ENCODE results near the gene ATRNL1. TPM values are rescaled to one million over a fixed set of nuclear protein-coding genes. Genes with fewer than 3 reads are reported as not detected.

Gene ATRNL1
- total RNA-seq, 1 experiment from 2014 or later, result not detected

DNA sequence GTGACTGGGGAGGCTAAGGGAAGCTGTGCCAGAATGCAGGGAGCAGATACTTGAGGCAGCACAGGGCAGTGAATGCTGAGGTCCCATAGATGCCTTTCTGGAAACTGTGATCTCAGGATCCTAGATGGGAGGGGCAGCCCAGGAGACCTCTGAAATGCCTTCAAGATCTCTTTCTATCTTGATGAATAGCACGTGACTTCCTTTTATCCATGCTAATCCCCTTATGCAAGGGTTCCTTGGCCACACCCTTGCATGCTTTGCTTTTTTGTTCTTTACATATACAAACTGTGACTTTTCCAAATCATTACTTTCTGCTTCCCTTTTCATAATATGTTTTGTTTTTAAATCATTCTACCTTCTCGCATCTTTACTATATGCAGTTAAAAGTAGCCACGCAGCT lies 14.7 kb downstream of the ATRNL1 start:
- H4K20me1 ChIP-seq (ENCODE audit: low read length), result no peaks in the 10 kb centered on the region
- no peaks in the 10 kb centered on the region for H3K9me3 ChIP-seq (ENCODE audit: low read length)
- no peaks in the 10 kb centered on the region for H3K36me3 ChIP-seq (ENCODE audit: low read depth, low read length)
- CTCF ChIA-PET, result no interaction called here
- H3K27ac ChIP-seq (ENCODE audit: low read length), result no peak overlapping the region
- H3K79me2 ChIP-seq (ENCODE audit: low read length), result no peaks in the 10 kb centered on the region
- no peak overlapping the region for H3K4me3 ChIP-seq (ENCODE audit: low read length)
- DNase-seq (no peak), ATAC-seq (no peak)
- H3K4me2 ChIP-seq (ENCODE audit: low read length), result no peak overlapping the region
- H3F3A ChIP-seq (ENCODE audit: low read length, unreplicated experiment), result no peaks in the 10 kb centered on the region
- H3K9me2 ChIP-seq (replicated peaks; ENCODE audit: low read length), result no peaks in the 10 kb centered on the region
- H3K9ac ChIP-seq (ENCODE audit: low read length), result no peak overlapping the region
- intact Hi-C loops (cut with micrococcal nuclease), result no loop called here
- no TSS peak for BruUV-seq (replicated peaks)
- H3K4me1 ChIP-seq (ENCODE audit: insufficient read depth, low read length), result no peaks in the 10 kb centered on the region
- POLR2A ChIA-PET (ENCODE audit: unreplicated experiment), result no interaction called here
- H2AFZ ChIP-seq (ENCODE audit: low read length), result no peak overlapping the region
- no peak for TF ChIP-seq EZH2phosphoT487 (IDR thresholded peaks at IDR 0.05; ENCODE audit: borderline replicate concordance, low read length)
- no peak for TF ChIP-seq CTCF (conservative IDR thresholded peaks at IDR 0.05; ENCODE audit: low read depth, low read length)
- TF ChIP-seq EZH2 (IDR thresholded peaks at IDR 0.05; ENCODE audit: low read length, unreplicated experiment), result no peak
- no peaks in the 10 kb centered on the region for H3K27me3 ChIP-seq (ENCODE audit: low read length)

DNA sequence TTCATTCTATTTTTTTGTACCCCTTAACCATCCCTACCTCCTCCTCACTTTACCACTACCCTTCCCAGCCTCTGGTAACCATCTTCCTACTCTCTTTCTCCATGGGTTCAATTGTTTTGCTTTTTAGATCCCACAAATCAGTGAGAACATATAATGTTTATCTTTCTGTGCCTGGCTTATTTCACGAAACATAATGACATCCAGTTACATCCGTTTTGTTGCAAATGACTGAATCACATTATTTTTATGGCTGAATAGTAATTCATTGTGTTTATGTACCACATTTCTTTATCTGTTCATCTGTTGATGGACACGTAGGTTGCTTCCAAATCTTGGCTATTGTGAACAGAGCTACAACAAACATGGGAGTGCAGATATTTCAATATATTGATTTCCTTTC lies 24.1 kb downstream of the ATRNL1 start:
- DNase-seq (no peak), ATAC-seq (no peak)
- no peaks in the 10 kb centered on the region for H3K4me1 ChIP-seq (ENCODE audit: insufficient read depth, low read length)
- no peaks in the 10 kb centered on the region for H3F3A ChIP-seq (ENCODE audit: low read length, unreplicated experiment)
- H3K27ac ChIP-seq (ENCODE audit: low read length), result no peak overlapping the region
- no peaks in the 10 kb centered on the region for H3K9me3 ChIP-seq (ENCODE audit: low read length)
- BruUV-seq (replicated peaks), result no TSS peak
- H3K9me2 ChIP-seq (replicated peaks; ENCODE audit: low read length), result no peaks in the 10 kb centered on the region
- no peaks in the 10 kb centered on the region for H3K27me3 ChIP-seq (ENCODE audit: low read length)
- H3K36me3 ChIP-seq (ENCODE audit: low read depth, low read length), result no peaks in the 10 kb centered on the region
- H3K79me2 ChIP-seq (ENCODE audit: low read length), result no peaks in the 10 kb centered on the region
- POLR2A ChIA-PET (ENCODE audit: unreplicated experiment), result no interaction called here
- intact Hi-C loops (cut with micrococcal nuclease), result no loop called here
- no peak overlapping the region for H3K9ac ChIP-seq (ENCODE audit: low read length)
- no peak overlapping the region for H3K4me2 ChIP-seq (ENCODE audit: low read length)
- no peak overlapping the region for H3K4me3 ChIP-seq (ENCODE audit: low read length)
- CTCF ChIA-PET, result no interaction called here
- H2AFZ ChIP-seq (ENCODE audit: low read length), result no peak overlapping the region
- H4K20me1 ChIP-seq (ENCODE audit: low read length), result no peaks in the 10 kb centered on the region
- no peak for TF ChIP-seq CTCF (conservative IDR thresholded peaks at IDR 0.05; ENCODE audit: low read depth, low read length)
- no peak for TF ChIP-seq EZH2 (IDR thresholded peaks at IDR 0.05; ENCODE audit: low read length, unreplicated experiment)
- no peak for TF ChIP-seq EZH2phosphoT487 (IDR thresholded peaks at IDR 0.05; ENCODE audit: borderline replicate concordance, low read length)

DNA sequence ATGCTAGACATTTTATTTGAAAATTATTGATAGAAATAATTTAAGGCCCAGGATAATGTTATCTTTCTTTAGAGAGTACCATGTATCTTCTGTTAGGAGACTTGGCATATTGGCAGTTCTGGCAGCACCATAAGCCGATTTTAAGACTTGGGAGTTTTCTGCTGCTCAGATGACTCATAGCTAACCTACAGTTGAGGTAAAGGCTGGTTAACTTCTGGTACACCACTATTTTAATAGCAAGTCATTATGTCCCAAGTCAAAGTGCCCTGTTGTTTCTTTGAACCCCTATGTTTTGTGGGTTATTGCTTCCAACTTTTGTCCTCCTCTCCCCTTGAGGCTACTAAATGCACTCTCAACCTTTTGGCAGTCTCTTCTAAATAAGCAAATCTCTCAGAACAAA lies 25.2 kb downstream of the ATRNL1 start:
- Histone ChIP-seq H3K9me2 (replicated peaks; ENCODE audit: low read length) (no peaks in the 10 kb centered on the region), H3K27ac (ENCODE audit: low read length) (no peak overlapping the region), H3K79me2 (ENCODE audit: low read length) (no peaks in the 10 kb centered on the region), H3K9me3 (ENCODE audit: low read length) (no peaks in the 10 kb centered on the region), H3K27me3 (ENCODE audit: low read length) (no peaks in the 10 kb centered on the region), H3K4me2 (ENCODE audit: low read length) (no peak overlapping the region), H3K4me1 (ENCODE audit: insufficient read depth, low read length) (no peaks in the 10 kb centered on the region), H3K9ac (ENCODE audit: low read length) (no peak overlapping the region), H2AFZ (ENCODE audit: low read length) (no peak overlapping the region), H3K4me3 (ENCODE audit: low read length) (no peak overlapping the region), H4K20me1 (ENCODE audit: low read length) (no peaks in the 10 kb centered on the region), H3K36me3 (ENCODE audit: low read depth, low read length) (no peaks in the 10 kb centered on the region), H3F3A (ENCODE audit: low read length, unreplicated experiment) (no peaks in the 10 kb centered on the region)
- DNase-seq, result no peak
- BruUV-seq (replicated peaks), result no TSS peak
- CTCF ChIA-PET, result no interaction called here
- no peak for TF ChIP-seq CTCF (conservative IDR thresholded peaks at IDR 0.05; ENCODE audit: low read depth, low read length)
- no peak for TF ChIP-seq EZH2phosphoT487 (IDR thresholded peaks at IDR 0.05; ENCODE audit: borderline replicate concordance, low read length)
- TF ChIP-seq EZH2 (IDR thresholded peaks at IDR 0.05; ENCODE audit: low read length, unreplicated experiment), result no peak
- intact Hi-C loops (cut with micrococcal nuclease), result no loop called here
- no peak for ATAC-seq
- POLR2A ChIA-PET (ENCODE audit: unreplicated experiment), result no interaction called here
